GM13977 (cell line): ENCODE data around the gene SSR1.
"Not testable (repeated sequence)": the region's sequence is repeated elsewhere in the genome, so short reads cannot be mapped to it uniquely, and the experiment has no call there.

ENCODE experiments used
- DNase-seq: peaks from one replicate; pipeline ENCODE4 v3.0.0; 2012; ENCODE audit warnings: low spot score
- CTCF ChIP-seq: IDR thresholded peaks from 2 replicates; pipeline ENCODE4 v1.5.1; 2012; ENCODE audit warnings: mild to moderate bottlenecking, control low read depth; ENCODE audit not compliant: insufficient read depth; ENCODE audit errors: extremely low read depth, missing control alignments
- in situ Hi-C: fragments of 300-500 bp; cut with MboI; formaldehyde crosslinking; loops from one replicate; pipeline ENCODE4 v1.12.0; 2022; ENCODE audit warnings: low sequenced_read_pairs, low pct_unique_long_range_greater_than_20kb, mixed read lengths, inconsistent platforms; ENCODE audit not compliant: unreplicated experiment

SSR1 gene

GRCh38 chr6:7268362-7268761 lies 44.6 kb downstream of the SSR1 start:
- TF ChIP-seq CTCF, result no peak
- in situ Hi-C loops, result no loop called here
- no peak for DNase-seq

- no peak for TF ChIP-seq CTCF
- in situ Hi-C loops, result no loop called here
- no peak for DNase-seq
Observed at GRCh38 chr6:7267466-7268091, 45.4 kb downstream of the SSR1 start.

- DNase-seq, result no peak
- TF ChIP-seq CTCF, result no peak
- in situ Hi-C loops, result no loop called here
Observed at GRCh38 chr6:7267071-7267465, 45.9 kb downstream of the SSR1 start.

- in situ Hi-C loops, DNase-seq: not testable (repeated sequence)
Observed at GRCh38 chr6:7265385-7265726, 47.6 kb downstream of the SSR1 start.

- no peak for TF ChIP-seq CTCF
- DNase-seq, result no peak
- in situ Hi-C loops, result no loop called here
Observed at GRCh38 chr6:7264686-7265384, 48.2 kb downstream of the SSR1 start.

GRCh38 chr6:7264041-7264440 lies 49.0 kb downstream of the SSR1 start:
- TF ChIP-seq CTCF, result no peak
- DNase-seq, result no peak
- in situ Hi-C loops, result no loop called here

- DNase-seq, in situ Hi-C loops: not testable (repeated sequence)
Observed at GRCh38 chr6:7263519-7263805, 49.5 kb downstream of the SSR1 start.
